SK-N-MC (cell line): Measurements from ENCODE around the gene DDX51.

Experiments used
- DNase-seq: peaks from one replicate; pipeline ENCODE4 v3.0.0-alpha.2; 2011; ENCODE audit warnings: low read depth, low spot score
- H3K27ac ChIP-seq: fragments of 200-600 bp; sonication (generic); 2 replicates; pipeline ENCODE4 v1.5.1; 2016; ENCODE audit warnings: mixed run types
- H3K36me3 ChIP-seq: fragments of 200-600 bp; sonication (generic); 2 replicates; pipeline ENCODE4 v1.6.1; 2017; ENCODE audit warnings: antibody characterized with exemption, low read length, mixed read lengths; ENCODE audit not compliant: insufficient read depth
- H3K4me3 ChIP-seq: fragments of 200-600 bp; sonication (generic); 2 replicates; pipeline ENCODE4 v1.5.1; 2016
- H3K9ac ChIP-seq: fragments of 200-600 bp; sonication (generic); 2 replicates; pipeline ENCODE4 v1.8.0; 2017; ENCODE audit warnings: mixed run types, mixed read lengths; ENCODE audit not compliant: insufficient read length
- H3K9me3 ChIP-seq: fragments of 200-600 bp; sonication (generic); 2 replicates; pipeline ENCODE4 v1.6.1; 2017; ENCODE audit warnings: low read depth, mild to moderate bottlenecking, antibody characterized with exemption, low read length, moderate library complexity, mixed read lengths
- EZH2 ChIP-seq: fragments of 200-600 bp; sonication (generic); IDR thresholded peaks from one replicate; pipeline ENCODE4 v1.6.1; 2017; ENCODE audit warnings: antibody characterized with exemption
- FOXP2 ChIP-seq: optimal IDR thresholded peaks from 2 replicates; pipeline ENCODE3; 2011; ENCODE audit warnings: mild to moderate bottlenecking, moderate library complexity; ENCODE audit not compliant: insufficient read depth; ENCODE audit errors: extremely low read length, control extremely low read depth
- POLR2AphosphoS5 ChIP-seq: IDR thresholded peaks from 2 replicates; pipeline ENCODE4 v1.6.1; 2012; ENCODE audit warnings: mild to moderate bottlenecking, low read depth, low read length, borderline replicate concordance

Gene DDX51

GRCh38 chr12:132133952-132134652 lies 10.0 kb downstream of the DDX51 start:
- DNase-seq, result no peak
- H3K36me3 ChIP-seq, result peaks cover 3% of the 10 kb centered on the region; the same call in 1 of the 2 replicates
- no peak overlapping the region for H3K27ac ChIP-seq
- no peak overlapping the region for H3K9ac ChIP-seq
- no peak overlapping the region for H3K4me3 ChIP-seq
- no peaks in the 10 kb centered on the region for H3K9me3 ChIP-seq
- TF ChIP-seq POLR2AphosphoS5, result no peak
- no peak for TF ChIP-seq FOXP2
- no peak for TF ChIP-seq EZH2

- H3K9ac ChIP-seq, result no peak overlapping the region
- H3K9me3 ChIP-seq, result no peaks in the 10 kb centered on the region
- DNase-seq, result no peak
- peaks cover 4% of the 10 kb centered on the region; the same call in 1 of the 2 replicates for H3K36me3 ChIP-seq
- no peak overlapping the region for H3K27ac ChIP-seq
- H3K4me3 ChIP-seq, result no peak overlapping the region
- TF ChIP-seq EZH2, result no peak
- no peak for TF ChIP-seq POLR2AphosphoS5
These were observed 11.3 kb downstream of the DDX51 start for GRCh38 chr12:132132609-132133430.

- H3K9me3 ChIP-seq, result no peaks in the 10 kb centered on the region
- TF ChIP-seq FOXP2 (no peak), EZH2 (no peak), POLR2AphosphoS5 (no peak)
- no peak overlapping the region for H3K9ac ChIP-seq
- DNase-seq, result no peak
- no peak overlapping the region for H3K4me3 ChIP-seq
- no peak overlapping the region for H3K27ac ChIP-seq
- peaks cover 12% of the 10 kb centered on the region; the same call in 1 of the 2 replicates for H3K36me3 ChIP-seq
These were observed 12.2 kb downstream of the DDX51 start for GRCh38 chr12:132131952-132132351.

GRCh38 chr12:132131229-132131628 lies 12.9 kb downstream of the DDX51 start:
- no peak for DNase-seq
- Histone ChIP-seq H3K27ac (no peak overlapping the region), H3K9me3 (no peaks in the 10 kb centered on the region), H3K9ac (no peak overlapping the region), H3K36me3 (peaks cover 20% of the 10 kb centered on the region; the same call in 1 of the 2 replicates), H3K4me3 (no peak overlapping the region)
- TF ChIP-seq FOXP2, result no peak
- TF ChIP-seq POLR2AphosphoS5, result no peak
- TF ChIP-seq EZH2, result no peak

GRCh38 chr12:132130690-132131089 lies 13.4 kb downstream of the DDX51 start:
- H3K9ac ChIP-seq, result no peak overlapping the region
- peaks cover 25% of the 10 kb centered on the region; the same call in 1 of the 2 replicates for H3K36me3 ChIP-seq
- H3K27ac ChIP-seq, result no peak overlapping the region
- no peak overlapping the region for H3K4me3 ChIP-seq
- no peak for TF ChIP-seq EZH2
- TF ChIP-seq POLR2AphosphoS5, result 0 out of 2 replicates have a peak, but pooled peaks have one; percentile 2
- H3K9me3 ChIP-seq, result no peaks in the 10 kb centered on the region
- no peak for DNase-seq

GRCh38 chr12:132129007-132129406 lies 15.1 kb downstream of the DDX51 start:
- no peak overlapping the region for H3K27ac ChIP-seq
- no peak overlapping the region for H3K4me3 ChIP-seq
- DNase-seq, result no peak
- H3K9ac ChIP-seq, result no peak overlapping the region
- TF ChIP-seq FOXP2 (no peak), EZH2 (no peak), POLR2AphosphoS5 (no peak)
- H3K36me3 ChIP-seq, result peaks cover 26% of the 10 kb centered on the region; the same call in 1 of the 2 replicates
- H3K9me3 ChIP-seq, result no peaks in the 10 kb centered on the region

- no peaks in the 10 kb centered on the region for H3K9me3 ChIP-seq
- TF ChIP-seq FOXP2 (no peak), POLR2AphosphoS5 (no peak), EZH2 (no peak)
- no peak overlapping the region for H3K27ac ChIP-seq
- no peak overlapping the region for H3K4me3 ChIP-seq
- DNase-seq, result no peak
- no peak overlapping the region for H3K9ac ChIP-seq
- peaks cover 26% of the 10 kb centered on the region; the same call in 1 of the 2 replicates for H3K36me3 ChIP-seq
These were observed 17.1 kb downstream of the DDX51 start for GRCh38 chr12:132127041-132127440.

GRCh38 chr12:132125736-132126135 lies 18.4 kb downstream of the DDX51 start:
- no peak overlapping the region for H3K4me3 ChIP-seq
- H3K36me3 ChIP-seq, result peaks cover 26% of the 10 kb centered on the region; the same call in 1 of the 2 replicates
- no peak overlapping the region for H3K27ac ChIP-seq
- no peak for DNase-seq
- no peaks in the 10 kb centered on the region for H3K9me3 ChIP-seq
- TF ChIP-seq FOXP2, result no peak
- TF ChIP-seq POLR2AphosphoS5, result no peak
- TF ChIP-seq EZH2, result no peak
- H3K9ac ChIP-seq, result no peak overlapping the region
